Kidney (tissue), 14 donors: ENCODE data around the gene HOXA9. TPM values are rescaled to one million over a fixed set of nuclear protein-coding genes. Genes with fewer than 3 reads are reported as not detected.

Experiments
- DNase-seq, 5 donors: peaks; one replicate each; pipeline ENCODE4 v3.0.0-alpha.2; 2013 to 2020
- FAIRE-seq: peaks from 2 replicates; lab custom pipeline; 2012; peaks lifted over from hg19 to GRCh38; lab: Jason Lieb, UNC
- H3K27ac ChIP-seq, 2 donors: one replicate each; pipeline ENCODE4 v1.7.0; 2013; ENCODE audit warnings: low read depth in 2 of 2, low read length in 2 of 2, inconsistent platforms in 1 of 2
- H3K27me3 ChIP-seq: one replicate; pipeline ENCODE4 v1.7.1; 2013; ENCODE audit warnings: low read length, inconsistent platforms; ENCODE audit not compliant: control insufficient read depth, insufficient read depth
- H3K36me3 ChIP-seq, 3 donors: one replicate each; pipeline versions ENCODE4 v1.7.0 to v1.7.1; 2013; ENCODE audit warnings: low read length in 3 of 3, control low read depth in 1 of 3, inconsistent platforms in 1 of 3; ENCODE audit not compliant: insufficient read depth in 3 of 3, control insufficient read depth in 2 of 3
- H3K4me1 ChIP-seq, 3 donors: one replicate each; pipeline versions ENCODE4 v1.7.0 to v1.7.1; 2013; ENCODE audit warnings: low read length in 3 of 3, inconsistent platforms in 1 of 3, low read depth in 1 of 3; ENCODE audit not compliant: control insufficient read depth in 2 of 3, insufficient read depth in 2 of 3
- H3K4me3 ChIP-seq, 3 donors: one replicate each; pipeline versions ENCODE4 v1.7.0 to v1.8.1; 2013; ENCODE audit warnings: low read length in 3 of 3, control low read depth in 1 of 3, inconsistent platforms in 1 of 3
- H3K9ac ChIP-seq, 3 donors: one replicate each; pipeline versions ENCODE4 v1.7.0 to v1.7.1; 2013; ENCODE audit warnings: low read length in 3 of 3, control low read depth in 1 of 3, inconsistent platforms in 1 of 3
- H3K9me3 ChIP-seq, 3 donors: one replicate each; pipeline versions ENCODE4 v1.7.0 to v1.7.1; 2013; ENCODE audit warnings: low read length in 3 of 3, control low read depth in 1 of 3, inconsistent platforms in 1 of 3; ENCODE audit not compliant: control insufficient read depth in 2 of 3, insufficient read depth in 1 of 3
- intact Hi-C: fragments of 100-400 bp; cut with DNase I; formaldehyde crosslinking; loops from one replicate; pipeline ENCODE4 v1.11.1; 2022
- polyA plus RNA-seq: library from polyadenylated mRNA; stranded (reverse); fragments of 350-450 nt; fragmentation: Illumina TruSeq; extraction: RNeasy Lipid Tissue Mini Kit (QIAGEN cat#74804); gene quantifications from one replicate; pipeline ENCODE4 v1.2.3, GENCODE V29; 2014; ENCODE audit warnings: low read depth, low replicate concordance; ENCODE audit not compliant: insufficient read depth
- total RNA-seq: library from RNA; stranded (reverse); fragmentation: NEBNext Ultra II Directional; extraction: Animal tissue kit (Norgen Biotek cat#: 25700); gene quantifications from one replicate; pipeline ENCODE4 v1.2.1, GENCODE V29; 2021
- TF ChIP-seq, protein P1 (sequence below): IDR thresholded peaks from 3 replicates; pipeline ENCODE4 v1.5.1; 2012; ENCODE audit warnings: mild to moderate bottlenecking, moderate library complexity, borderline replicate concordance; ENCODE audit not compliant: insufficient read depth; ENCODE audit errors: extremely low read depth
- donor health status: control.
- donor health status: control.
- donor health status: control.
- donor health status: control.
- donor health status: control.
- donor health status: DM: yes; HTN: yes; CAD: no.
- donor health status: Normal renal cell carcinoma (clear cell type).

HOXA9 gene
- total and polyA plus RNA-seq, 2 donors from 2014 or later: 36.7 to 36.8 TPM

DNA sequence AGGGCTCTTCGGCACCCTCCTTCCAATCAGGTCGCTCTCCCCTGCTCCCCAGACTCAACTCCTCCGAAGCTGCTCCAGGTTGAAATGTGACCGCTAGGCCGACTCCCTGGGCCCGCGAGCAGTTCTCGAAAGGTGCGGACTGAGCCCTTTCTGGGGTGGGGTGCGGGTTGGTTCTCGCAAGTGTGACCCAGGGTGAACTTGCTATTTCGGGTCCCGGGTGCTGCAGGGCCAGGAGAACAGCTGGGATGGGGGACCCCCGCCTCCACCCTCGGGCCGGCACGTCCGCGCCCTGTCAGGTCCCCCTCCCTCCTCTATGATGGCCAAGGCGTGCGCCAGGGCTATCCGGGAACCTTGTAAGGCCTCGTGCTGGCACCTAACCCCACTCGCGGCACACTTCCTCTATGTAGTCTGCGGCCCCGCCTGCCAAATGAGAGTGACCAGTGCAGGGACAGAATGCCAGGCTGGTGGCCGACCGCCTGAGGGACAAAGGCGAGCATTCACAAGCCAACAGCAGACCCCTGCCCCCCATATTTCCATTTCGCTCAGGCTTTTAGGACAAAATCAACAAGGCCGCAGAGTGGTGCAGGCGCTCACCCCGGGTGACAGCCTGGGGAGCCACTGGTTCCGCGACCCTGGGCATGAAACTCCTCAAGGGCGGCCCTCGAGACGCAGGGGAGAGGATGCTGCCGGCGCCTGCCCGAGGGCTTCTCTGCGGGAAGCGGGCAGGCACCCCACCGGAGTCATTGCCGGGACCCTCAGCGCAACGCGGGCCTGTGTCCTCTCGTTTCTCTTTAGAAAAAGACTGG lies 48.3 kb upstream of the HOXA9 start:
- TF ChIP-seq, protein P1, sequence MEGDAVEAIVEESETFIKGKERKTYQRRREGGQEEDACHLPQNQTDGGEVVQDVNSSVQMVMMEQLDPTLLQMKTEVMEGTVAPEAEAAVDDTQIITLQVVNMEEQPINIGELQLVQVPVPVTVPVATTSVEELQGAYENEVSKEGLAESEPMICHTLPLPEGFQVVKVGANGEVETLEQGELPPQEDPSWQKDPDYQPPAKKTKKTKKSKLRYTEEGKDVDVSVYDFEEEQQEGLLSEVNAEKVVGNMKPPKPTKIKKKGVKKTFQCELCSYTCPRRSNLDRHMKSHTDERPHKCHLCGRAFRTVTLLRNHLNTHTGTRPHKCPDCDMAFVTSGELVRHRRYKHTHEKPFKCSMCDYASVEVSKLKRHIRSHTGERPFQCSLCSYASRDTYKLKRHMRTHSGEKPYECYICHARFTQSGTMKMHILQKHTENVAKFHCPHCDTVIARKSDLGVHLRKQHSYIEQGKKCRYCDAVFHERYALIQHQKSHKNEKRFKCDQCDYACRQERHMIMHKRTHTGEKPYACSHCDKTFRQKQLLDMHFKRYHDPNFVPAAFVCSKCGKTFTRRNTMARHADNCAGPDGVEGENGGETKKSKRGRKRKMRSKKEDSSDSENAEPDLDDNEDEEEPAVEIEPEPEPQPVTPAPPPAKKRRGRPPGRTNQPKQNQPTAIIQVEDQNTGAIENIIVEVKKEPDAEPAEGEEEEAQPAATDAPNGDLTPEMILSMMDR: no peak
- Histone ChIP-seq H3K9me3 (no peaks in the 10 kb centered on the region), H3K27me3 (peaks cover 63% of the 10 kb centered on the region), H3K36me3 (no peaks in the 10 kb centered on the region), H3K4me1 (peaks cover 0 to 6% (median 0%) of the 10 kb centered on the region in 3 donors), H3K9ac (no peak overlapping the region), H3K27ac (no peak overlapping the region), H3K4me3 (no peak overlapping the region)
- DNase-seq: peak in 3 of 5 donors; percentile 18 to 39 (median 30)
- intact Hi-C loops: no loop called here
- FAIRE-seq: no peak

DNA sequence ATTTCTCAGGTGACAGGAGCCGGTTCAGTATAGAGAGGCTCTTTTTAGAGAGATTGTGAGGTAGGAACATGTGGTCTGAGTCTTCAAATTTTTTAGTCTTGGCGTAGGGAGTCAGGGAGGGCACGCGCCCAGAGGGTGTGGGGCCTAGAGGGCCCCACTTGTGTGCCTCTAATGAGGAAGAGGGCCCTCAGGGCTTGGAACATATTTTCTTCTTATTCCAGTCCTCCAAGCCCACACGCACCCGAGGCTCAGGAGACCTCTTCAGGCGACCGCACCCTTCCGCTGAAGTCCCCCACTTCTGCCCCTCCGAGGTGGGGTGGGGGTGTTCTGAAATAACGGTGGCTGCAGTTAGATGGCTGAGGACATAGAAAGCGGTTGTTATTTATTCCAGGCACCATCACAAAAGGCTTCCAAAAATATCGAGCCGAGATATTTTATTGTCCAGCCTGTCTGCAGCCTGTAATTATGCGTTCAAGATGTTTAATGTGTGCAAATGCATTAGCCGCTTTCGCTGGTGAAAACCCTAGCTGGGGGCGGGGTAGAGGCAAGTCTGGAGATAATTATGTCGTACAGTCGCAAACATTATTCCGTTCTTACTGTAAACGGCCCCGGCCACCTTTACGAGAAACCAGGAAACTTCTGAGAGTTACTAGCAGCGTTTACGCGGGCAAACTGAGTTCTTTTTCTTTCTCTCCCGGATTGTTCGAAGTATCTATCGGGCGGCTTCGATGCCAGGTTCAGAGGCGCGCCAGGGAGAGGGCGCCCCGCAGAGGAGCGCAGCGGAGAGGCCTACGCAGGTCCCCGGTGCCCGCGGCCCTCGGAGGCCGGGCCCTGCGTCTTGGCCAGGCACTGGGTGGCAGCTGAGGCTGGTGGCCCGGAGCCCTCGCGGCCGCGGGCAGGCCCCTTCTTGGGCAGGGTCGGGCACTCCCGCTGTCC lies 47.4 kb upstream of the HOXA9 start:
- Histone ChIP-seq H3K4me3 (no peak overlapping the region), H3K9ac (no peak overlapping the region), H3K9me3 (no peaks in the 10 kb centered on the region), H3K4me1 (peaks cover 0 to 6% (median 0%) of the 10 kb centered on the region in 3 donors), H3K36me3 (no peaks in the 10 kb centered on the region), H3K27ac (no peak overlapping the region), H3K27me3 (peaks cover 66% of the 10 kb centered on the region)
- no peak for FAIRE-seq
- DNase-seq: peak in 3 of 5 donors; percentile 31 to 44 (median 34)
- intact Hi-C loops: no loop called here
- TF ChIP-seq, protein P1: no peak

DNA sequence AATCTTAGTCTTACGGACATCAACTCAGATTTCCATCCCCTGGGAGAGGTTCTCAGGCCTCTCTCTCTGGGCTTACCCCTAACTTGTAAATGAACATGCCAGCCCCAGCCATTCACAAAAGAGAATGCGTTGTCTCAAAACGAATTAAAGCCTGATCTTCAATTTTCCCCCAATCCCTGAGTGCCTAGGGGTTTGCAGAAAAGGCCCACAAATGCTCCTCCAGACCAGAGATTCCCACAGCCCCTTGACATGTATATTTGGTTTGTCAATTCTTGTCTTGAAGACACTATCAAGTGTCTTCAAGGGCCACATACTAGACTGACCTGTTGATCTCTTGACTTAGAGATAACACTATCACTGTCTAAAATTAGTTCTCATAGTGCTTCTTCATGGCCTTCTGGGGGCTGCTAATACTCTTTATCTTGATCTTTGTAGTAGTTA lies 46.4 kb upstream of the HOXA9 start:
- H3K36me3 ChIP-seq: no peaks in the 10 kb centered on the region
- intact Hi-C loops: no loop called here
- peaks cover 70% of the 10 kb centered on the region for H3K27me3 ChIP-seq
- peaks cover 0 to 6% (median 0%) of the 10 kb centered on the region in 3 donors for H3K4me1 ChIP-seq
- FAIRE-seq (no peak), DNase-seq (peak in 1 of 5 donors; percentile 39)
- no peak overlapping the region for H3K4me3 ChIP-seq
- H3K9me3 ChIP-seq: no peaks in the 10 kb centered on the region
- no peak overlapping the region for H3K9ac ChIP-seq
- no peak overlapping the region for H3K27ac ChIP-seq
- TF ChIP-seq, protein P1: no peak
